ENCODE results near the gene SEC62. TPM values are rescaled to one million over a fixed set of nuclear protein-coding genes. Genes with fewer than 3 reads are reported as not detected.

Gene SEC62
- total RNA-seq, 2 donors from 2014 or later = 50.4 to 54.0 TPM

- H3K36me3 ChIP-seq = no peaks in the 10 kb centered on the region
- whole genome bisulfite sequencing = 63% methylated on average over 3 of the region's 3 CpGs
- no peaks in the 10 kb centered on the region for H3K9me3 ChIP-seq
- H3K27ac ChIP-seq = no peak overlapping the region
- H3K4me1 ChIP-seq (replicated peaks) = no peaks in the 10 kb centered on the region
- TF ChIP-seq POLR2AphosphoS5 (IDR thresholded peaks at IDR 0.05) (no peak), POLR2A (IDR thresholded peaks at IDR 0.05) (no peak)
- TF ChIP-seq, protein P1, sequence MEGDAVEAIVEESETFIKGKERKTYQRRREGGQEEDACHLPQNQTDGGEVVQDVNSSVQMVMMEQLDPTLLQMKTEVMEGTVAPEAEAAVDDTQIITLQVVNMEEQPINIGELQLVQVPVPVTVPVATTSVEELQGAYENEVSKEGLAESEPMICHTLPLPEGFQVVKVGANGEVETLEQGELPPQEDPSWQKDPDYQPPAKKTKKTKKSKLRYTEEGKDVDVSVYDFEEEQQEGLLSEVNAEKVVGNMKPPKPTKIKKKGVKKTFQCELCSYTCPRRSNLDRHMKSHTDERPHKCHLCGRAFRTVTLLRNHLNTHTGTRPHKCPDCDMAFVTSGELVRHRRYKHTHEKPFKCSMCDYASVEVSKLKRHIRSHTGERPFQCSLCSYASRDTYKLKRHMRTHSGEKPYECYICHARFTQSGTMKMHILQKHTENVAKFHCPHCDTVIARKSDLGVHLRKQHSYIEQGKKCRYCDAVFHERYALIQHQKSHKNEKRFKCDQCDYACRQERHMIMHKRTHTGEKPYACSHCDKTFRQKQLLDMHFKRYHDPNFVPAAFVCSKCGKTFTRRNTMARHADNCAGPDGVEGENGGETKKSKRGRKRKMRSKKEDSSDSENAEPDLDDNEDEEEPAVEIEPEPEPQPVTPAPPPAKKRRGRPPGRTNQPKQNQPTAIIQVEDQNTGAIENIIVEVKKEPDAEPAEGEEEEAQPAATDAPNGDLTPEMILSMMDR (IDR thresholded peaks at IDR 0.05) = no peak
- DNase-seq (ENCODE audit: low spot score) = no peak
- intact Hi-C loops (cut with DNase I) = no loop called here
- no peak overlapping the region for H3K4me3 ChIP-seq
- H3K27me3 ChIP-seq (replicated peaks; ENCODE audit: insufficient read depth) = no peaks in the 10 kb centered on the region
Measured at GRCh38 chr3:169992156-169992555, 25.5 kb downstream of the SEC62 start.

DNA sequence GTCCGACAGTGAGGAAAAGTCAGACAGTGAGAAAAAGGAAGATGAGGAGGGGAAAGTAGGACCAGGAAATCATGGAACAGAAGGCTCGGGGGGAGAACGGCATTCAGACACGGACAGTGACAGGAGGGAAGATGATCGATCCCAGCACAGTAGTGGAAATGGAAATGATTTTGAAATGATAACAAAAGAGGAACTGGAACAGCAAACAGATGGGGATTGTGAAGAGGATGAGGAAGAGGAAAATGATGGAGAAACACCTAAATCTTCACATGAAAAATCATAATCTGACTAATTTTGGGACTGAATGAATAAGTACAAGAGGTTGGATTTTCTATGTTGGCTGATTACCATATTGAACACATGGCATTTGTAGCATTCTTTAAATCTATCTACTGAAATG is 26.2 kb downstream of the SEC62 start:
- H3K36me3 ChIP-seq = no peaks in the 10 kb centered on the region

GRCh38 chr3:169993761-169994160 is 27.2 kb downstream of the SEC62 start:
- no peak for TF ChIP-seq POLR2A (IDR thresholded peaks at IDR 0.05)
- TF ChIP-seq, protein P1 (IDR thresholded peaks at IDR 0.05) = no peak
- TF ChIP-seq POLR2AphosphoS5 (IDR thresholded peaks at IDR 0.05) = no peak
- 83% methylated on average over 3 of the region's 3 CpGs for WGBS
- Histone ChIP-seq H3K4me1 (replicated peaks) (no peaks in the 10 kb centered on the region), H3K4me3 (no peak overlapping the region), H3K36me3 (no peaks in the 10 kb centered on the region), H3K27ac (no peak overlapping the region), H3K9me3 (no peaks in the 10 kb centered on the region), H3K27me3 (replicated peaks; ENCODE audit: insufficient read depth) (no peaks in the 10 kb centered on the region)
- intact Hi-C loops (cut with DNase I) = no loop called here
- no peak for DNase-seq (ENCODE audit: low spot score)

More for the DNA sequence above, 26.2 kb downstream of the SEC62 start:
- no peaks in the 10 kb centered on the region for H3K4me1 ChIP-seq (replicated peaks)
- intact Hi-C loops (cut with DNase I) = no loop called here
- TF ChIP-seq, protein P1 (IDR thresholded peaks at IDR 0.05) = no peak
- no peak for TF ChIP-seq POLR2AphosphoS5 (IDR thresholded peaks at IDR 0.05)
- no peak for TF ChIP-seq POLR2A (IDR thresholded peaks at IDR 0.05)
- 86% methylated on average over 5 of the region's 5 CpGs for WGBS
- DNase-seq (ENCODE audit: low spot score) = no peak
- H3K27me3 ChIP-seq (replicated peaks; ENCODE audit: insufficient read depth) = no peaks in the 10 kb centered on the region
- no peak overlapping the region for H3K4me3 ChIP-seq
- H3K9me3 ChIP-seq = no peaks in the 10 kb centered on the region
- no peak overlapping the region for H3K27ac ChIP-seq

DNA sequence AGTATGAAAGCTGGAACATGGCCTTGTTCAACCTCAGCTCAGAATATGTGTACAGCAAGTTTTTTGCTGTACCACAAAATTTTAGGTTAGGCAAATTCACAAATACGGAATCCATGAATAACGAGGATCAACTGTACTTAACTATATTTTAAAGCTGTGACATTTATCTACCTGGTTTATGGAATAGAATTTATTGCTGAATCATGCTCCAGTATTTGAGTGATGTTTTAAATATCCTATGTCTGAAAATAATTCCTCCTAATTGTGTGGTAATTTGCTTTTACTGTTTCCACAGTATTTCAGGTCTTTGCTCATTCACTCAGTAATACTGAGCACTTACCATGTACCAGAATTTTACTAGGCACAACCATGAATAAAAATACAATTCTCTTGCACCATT is 29.5 kb downstream of the SEC62 start:
- H3K4me1 ChIP-seq (replicated peaks) = no peaks in the 10 kb centered on the region
- no peaks in the 10 kb centered on the region for H3K36me3 ChIP-seq
- H3K27ac ChIP-seq = no peak overlapping the region
- TF ChIP-seq, protein P1 (IDR thresholded peaks at IDR 0.05) = no peak
- TF ChIP-seq POLR2A (IDR thresholded peaks at IDR 0.05) (no peak), POLR2AphosphoS5 (IDR thresholded peaks at IDR 0.05) (no peak)
- H3K4me3 ChIP-seq = no peak overlapping the region
- intact Hi-C loops (cut with DNase I) = no loop called here
- 90% methylated on average over 2 of the region's 2 CpGs for WGBS
- H3K27me3 ChIP-seq (replicated peaks; ENCODE audit: insufficient read depth) = no peaks in the 10 kb centered on the region
- DNase-seq (ENCODE audit: low spot score) = no peak
- no peaks in the 10 kb centered on the region for H3K9me3 ChIP-seq

GRCh38 chr3:169998668-169999131 is 32.1 kb downstream of the SEC62 start:
- Histone ChIP-seq H3K4me3 (no peak overlapping the region), H3K4me1 (replicated peaks) (no peaks in the 10 kb centered on the region), H3K27ac (no peak overlapping the region), H3K9me3 (no peaks in the 10 kb centered on the region), H3K27me3 (replicated peaks; ENCODE audit: insufficient read depth) (no peaks in the 10 kb centered on the region), H3K36me3 (no peaks in the 10 kb centered on the region)
- 52% methylated on average over 2 of the region's 2 CpGs for WGBS
- no peak for DNase-seq (ENCODE audit: low spot score)
- intact Hi-C loops (cut with DNase I) = no loop called here
- TF ChIP-seq, protein P1 (IDR thresholded peaks at IDR 0.05) = no peak
- TF ChIP-seq POLR2AphosphoS5 (IDR thresholded peaks at IDR 0.05) (no peak), POLR2A (IDR thresholded peaks at IDR 0.05) (no peak)

Measured in prostate gland (tissue), 2 donors.